Endothelial cell of umbilical vein (primary cell): ENCODE data around the gene TMED8. TPM values are rescaled to one million over a fixed set of nuclear protein-coding genes. Genes with fewer than 3 reads are reported as not detected.
A peak's percentile ranks its signal among the peaks of the same experiment; 100 is the strongest.

Source experiments
- BruUV-seq: library from RNA; stranded (reverse); fragments of 400-500 nt; replicated peaks from 2 replicates; lab custom pipeline; 2021; lab: Mats Ljungman, UMichigan
- CTCF ChIA-PET: fragments of 300-600, 350-600 bp; sonication (Branson Sonifier 250); formaldehyde crosslinking; loops from one replicate; lab custom pipeline; 2021; ENCODE audit warnings: antibody characterized with exemption, inconsistent platforms; lab: Charles Lee
- POLR2A ChIA-PET: fragments of 300-600, 350-600 bp; sonication (Branson Sonifier 250); formaldehyde crosslinking; loops from one replicate; lab custom pipeline; 2021; ENCODE audit warnings: antibody characterized with exemption, inconsistent platforms; lab: Charles Lee
- DNase-seq: peaks from one replicate; pipeline ENCODE4 v3.0.0-alpha.2; 2011; ENCODE audit warnings: low read depth, low spot score
- FAIRE-seq: peaks from 2 replicates; lab custom pipeline; 2011; peaks lifted over from hg19 to GRCh38; lab: Jason Lieb, UNC
- H2AFZ ChIP-seq: 2 replicates; pipeline ENCODE4 v1.6.0; 2012; ENCODE audit warnings: low read depth, low read length, control low read depth, inconsistent platforms
- H3K27ac ChIP-seq: 2 replicates; pipeline ENCODE4 v1.5.1; 2011; ENCODE audit warnings: low read depth, mild to moderate bottlenecking, control low read depth, low read length, moderate library complexity; ENCODE audit not compliant: insufficient read depth
- H3K27me3 ChIP-seq, 2 experiments: 2 replicates each; pipeline versions ENCODE4 v1.6.0 to v1.6.1; 2011; ENCODE audit warnings: low read length in 2 of 2, mixed read lengths in 1 of 2; ENCODE audit not compliant: control insufficient read depth in 2 of 2, insufficient read depth in 2 of 2
- H3K36me3 ChIP-seq, 2 experiments: 2 replicates in 1 of 2; 3 replicates in 1 of 2; pipeline ENCODE4 v1.5.1; 2011; ENCODE audit warnings: low read length in 2 of 2, mild to moderate bottlenecking in 1 of 2, moderate library complexity in 1 of 2; ENCODE audit not compliant: control insufficient read depth in 2 of 2, insufficient read depth in 2 of 2; ENCODE audit errors: extremely low read depth in 1 of 2
- H3K4me1 ChIP-seq: 3 replicates; pipeline ENCODE4 v1.5.1; 2011; ENCODE audit warnings: mild to moderate bottlenecking, low read length; ENCODE audit not compliant: control insufficient read depth, insufficient read depth; ENCODE audit errors: extremely low read depth
- H3K4me2 ChIP-seq: 2 replicates; pipeline ENCODE4 v1.6.1; 2011; ENCODE audit warnings: low read length, control low read depth, mixed read lengths; ENCODE audit not compliant: insufficient read depth
- H3K4me3 ChIP-seq, 3 experiments: fragments of 200-600 bp in 1 of 3; sonication (generic), shearing (Covaris generic) in 1 of 3; replicated peaks in 1 of 3; 2 replicates each; pipeline ENCODE4 v1.5.1; 2011 to 2016; ENCODE audit warnings: control low read depth in 3 of 3, low read length in 3 of 3, mild to moderate bottlenecking in 2 of 3, inconsistent platforms in 1 of 3, low read depth in 1 of 3, moderate library complexity in 1 of 3; ENCODE audit not compliant: insufficient read depth in 1 of 3
- H3K79me2 ChIP-seq: 2 replicates; pipeline ENCODE4 v1.6.0; 2012; ENCODE audit warnings: low read length, inconsistent platforms; ENCODE audit not compliant: control insufficient read depth, insufficient read depth
- H3K9ac ChIP-seq: replicated peaks from 2 replicates; pipeline ENCODE3; 2011; ENCODE audit warnings: low read length, control low read depth; ENCODE audit not compliant: insufficient read depth; ENCODE audit errors: extremely low read depth
- H3K9me1 ChIP-seq: replicated peaks from 3 replicates; pipeline ENCODE4 v1.6.0; 2011; ENCODE audit warnings: mild to moderate bottlenecking, low read length; ENCODE audit not compliant: control insufficient read depth, insufficient read depth; ENCODE audit errors: extremely low read depth
- H3K9me3 ChIP-seq: replicated peaks from 2 replicates; pipeline ENCODE4 v1.5.1; 2012; ENCODE audit warnings: low read length, inconsistent platforms; ENCODE audit not compliant: control insufficient read depth, insufficient read depth
- H4K20me1 ChIP-seq: replicated peaks from 2 replicates; pipeline ENCODE3; 2011; ENCODE audit warnings: mild to moderate bottlenecking, low read length; ENCODE audit not compliant: control insufficient read depth, insufficient read depth; ENCODE audit errors: extremely low read depth
- CTCF ChIP-seq, 2 donors: IDR thresholded peaks; 1 replicate in 1 of 2; 2 replicates in 1 of 2; pipeline ENCODE4 v1.5.1; 2011; ENCODE audit warnings: low read length in 2 of 2, mild to moderate bottlenecking in 2 of 2, moderate library complexity in 2 of 2, control low read depth in 1 of 2, inconsistent platforms in 1 of 2, low read depth in 1 of 2; ENCODE audit not compliant: insufficient read depth in 1 of 2; ENCODE audit errors: extremely low read depth in 1 of 2
- EZH2 ChIP-seq: IDR thresholded peaks from 2 replicates; pipeline ENCODE4 v1.6.1; 2012; ENCODE audit warnings: borderline replicate concordance, low read depth, mild to moderate bottlenecking, moderate library complexity, low read length, inconsistent platforms; ENCODE audit not compliant: severe bottlenecking
- FOS ChIP-seq: IDR thresholded peaks from 2 replicates; pipeline ENCODE4 v1.6.1; 2011; ENCODE audit warnings: mild to moderate bottlenecking, low read length, moderate library complexity, borderline replicate concordance; ENCODE audit not compliant: insufficient read depth
- GATA2 ChIP-seq: IDR thresholded peaks from 2 replicates; pipeline ENCODE4 v1.7.0; 2011; ENCODE audit warnings: low read depth, mild to moderate bottlenecking, moderate library complexity, mixed read lengths, low read length; ENCODE audit not compliant: insufficient read length, insufficient read depth
- JUN ChIP-seq: IDR thresholded peaks from 2 replicates; pipeline ENCODE4 v1.6.1; 2011; ENCODE audit warnings: borderline replicate concordance, low read depth; ENCODE audit not compliant: insufficient read length, insufficient read depth
- MAX ChIP-seq: IDR thresholded peaks from 2 replicates; pipeline ENCODE4 v1.6.1; 2011; ENCODE audit not compliant: insufficient read depth, insufficient read length
- MYC ChIP-seq: IDR thresholded peaks from one replicate; pipeline ENCODE4 v1.6.1; 2011; ENCODE audit warnings: mild to moderate bottlenecking, low read depth, low read length
- POLR2A ChIP-seq: IDR thresholded peaks from 2 replicates; pipeline ENCODE4 v1.6.1; 2012; ENCODE audit warnings: low read depth, mild to moderate bottlenecking, control low read depth, low read length
- POLR2AphosphoS5 ChIP-seq: IDR thresholded peaks from 2 replicates; pipeline ENCODE4 v1.6.1; 2012; ENCODE audit warnings: low read depth, mild to moderate bottlenecking, control low read depth, low read length, moderate library complexity; ENCODE audit not compliant: insufficient read depth
- dilution Hi-C: fragments of 300-500 bp; cut with MboI; formaldehyde crosslinking; loops from one replicate; pipeline ENCODE4 v1.15.0; 2019; ENCODE audit warnings: low sequenced_read_pairs; ENCODE audit not compliant: extremely low pct_ligation_motif_present
- intact Hi-C: fragments of 100-400 bp; cut with micrococcal nuclease; formaldehyde crosslinking; loops from one replicate; pipeline ENCODE4 v1.10.0; 2022
- polyA plus RNA-seq, 4 experiments: library from polyadenylated mRNA; depleted of rRNA in 3 of 4; stranded (reverse) in 3 of 4; unstranded in 1 of 4; fragments of >200 nt; gene quantifications; 2 replicates each; pipeline versions ENCODE4 v1.2.1 to v1.2.3, GENCODE V29; 2011 to 2012; ENCODE audit warnings: missing spikeins in 1 of 4
- total RNA-seq: library from RNA; stranded (reverse); gene quantifications from 2 replicates; pipeline ENCODE4 v1.2.3, GENCODE V29; 2021

The TMED8 gene
- total and polyA plus RNA-seq, 2 donors (not counting 3 experiments of a cell fraction or from before 2014, with no cell fraction given), result 5.2 to 12.6 TPM

- CTCF ChIA-PET, result interaction anchor here (0.7 to 1.0 kb wide), 2 partner anchors 256 to 536 kb away, joined by 3 read pairs; no protein-coding TSS in a partner anchor
- Histone ChIP-seq H3K9me3 (no peaks in the 10 kb centered on the region), H2AFZ (no peak overlapping the region), H3K36me3 (no peaks in the 10 kb centered on the region), H3K79me2 (no peaks in the 10 kb centered on the region), H3K27ac (no peak overlapping the region), H3K4me3 (no peak overlapping the region), H4K20me1 (no peaks in the 10 kb centered on the region), H3K4me1 (no peaks in the 10 kb centered on the region), H3K9me1 (no peaks in the 10 kb centered on the region), H3K9ac (no peak overlapping the region), H3K4me2 (no peak overlapping the region), H3K27me3 (no peaks in the 10 kb centered on the region)
- DNase-seq (no peak), FAIRE-seq (no peak)
- TF ChIP-seq CTCF (IDR thresholded peaks at IDR 0.05; ENCODE audit: extremely low read depth in 1 of 2, insufficient read depth in 1 of 2, low read depth in 1 of 2, low read length in 2 of 2) (peak in 1 of 2 donors; percentile 11), GATA2 (no peak)
- dilution Hi-C loops (no loop called here), intact Hi-C loops (no loop called here)
- POLR2A ChIA-PET, result no interaction called here
- no TSS peak for BruUV-seq
Measured at GRCh38 chr14:77409131-77409533, 32.2 kb upstream of the TMED8 start.

GRCh38 chr14:77407158-77407557 lies 30.3 kb upstream of the TMED8 start:
- no TSS peak for BruUV-seq
- Histone ChIP-seq H3K27me3 (no peaks in the 10 kb centered on the region), H3K4me3 (no peak overlapping the region), H3K4me2 (no peak overlapping the region), H4K20me1 (no peaks in the 10 kb centered on the region), H3K9ac (no peak overlapping the region), H2AFZ (no peak overlapping the region), H3K9me1 (no peaks in the 10 kb centered on the region), H3K27ac (no peak overlapping the region), H3K36me3 (no peaks in the 10 kb centered on the region), H3K4me1 (no peaks in the 10 kb centered on the region), H3K79me2 (no peaks in the 10 kb centered on the region), H3K9me3 (no peaks in the 10 kb centered on the region)
- intact Hi-C loops (no loop called here), dilution Hi-C loops (no loop called here)
- FAIRE-seq, result no peak
- CTCF ChIA-PET, result interaction anchor here (0.6 to 0.9 kb wide), 2 partner anchors 12 to 52 kb away, joined by 3 read pairs; no protein-coding TSS in a partner anchor
- POLR2A ChIA-PET, result no interaction called here
- TF ChIP-seq MYC (no peak), FOS (no peak), POLR2A (no peak), GATA2 (no peak), POLR2AphosphoS5 (no peak), CTCF (IDR thresholded peaks at IDR 0.05; ENCODE audit: extremely low read depth in 1 of 2, insufficient read depth in 1 of 2, low read depth in 1 of 2, low read length in 2 of 2) (no peak), MAX (no peak), EZH2 (no peak), JUN (no peak)
- no peak for DNase-seq
